Brain microvascular endothelial cell (primary cell): ENCODE measurements around the gene CHD9.

ENCODE experiments used
- DNase-seq: peaks from one replicate; pipeline ENCODE4 v3.0.0-alpha.2; 2020
- H3K27ac ChIP-seq: fragments of 250-450 bp; sonication (Bioruptor Pico); 2 replicates; pipeline ENCODE4 v1.5.1; 2020; ENCODE audit warnings: mild to moderate bottlenecking, moderate library complexity
- H3K27me3 ChIP-seq: fragments of 250-450 bp; sonication (Bioruptor Pico); replicated peaks from 2 replicates; pipeline ENCODE4 v1.5.1; 2020; ENCODE audit warnings: mild to moderate bottlenecking
- H3K36me3 ChIP-seq: fragments of 250-450 bp; sonication (Bioruptor Pico); replicated peaks from 2 replicates; pipeline ENCODE4 v1.5.1; 2020; ENCODE audit warnings: mild to moderate bottlenecking
- H3K4me3 ChIP-seq: 2 replicates; pipeline ENCODE4 v1.5.1; 2011; ENCODE audit warnings: low read depth, mild to moderate bottlenecking, control low read depth, low read length, moderate library complexity
- in situ Hi-C: cut with HindIII; loops from 2 replicates; pipeline ENCODE4 v1.10.0; 2017; ENCODE audit warnings: low sequenced_read_pairs, low pct_ligation_motif_present
- TF ChIP-seq, protein P1 (sequence below): IDR thresholded peaks from 2 replicates; pipeline ENCODE4 v1.5.1; 2011; ENCODE audit warnings: low read depth, mild to moderate bottlenecking, moderate library complexity, low read length, control low read depth, inconsistent platforms; ENCODE audit errors: missing control alignments

CHD9 gene

DNA sequence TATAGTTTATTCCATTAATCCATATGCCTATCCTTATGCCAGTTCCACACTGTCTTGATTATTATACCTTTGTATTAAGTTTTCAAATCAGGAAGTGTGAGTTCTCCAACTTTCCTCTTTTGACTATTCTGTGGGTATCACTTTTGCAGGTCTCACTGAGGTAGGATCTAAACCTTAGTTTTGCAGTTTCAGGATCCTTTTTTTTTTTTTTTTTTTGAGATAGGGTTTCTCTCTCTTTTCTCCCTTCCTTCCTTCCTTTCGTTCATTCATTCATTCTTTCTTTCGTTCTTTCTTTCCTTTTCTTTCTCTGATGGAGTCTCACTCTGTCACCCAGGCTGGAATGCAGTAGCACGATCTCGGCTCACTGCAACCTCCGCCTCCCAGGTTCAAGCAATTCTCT, 71.6 kb downstream of the CHD9 start:
- TF ChIP-seq, protein P1, sequence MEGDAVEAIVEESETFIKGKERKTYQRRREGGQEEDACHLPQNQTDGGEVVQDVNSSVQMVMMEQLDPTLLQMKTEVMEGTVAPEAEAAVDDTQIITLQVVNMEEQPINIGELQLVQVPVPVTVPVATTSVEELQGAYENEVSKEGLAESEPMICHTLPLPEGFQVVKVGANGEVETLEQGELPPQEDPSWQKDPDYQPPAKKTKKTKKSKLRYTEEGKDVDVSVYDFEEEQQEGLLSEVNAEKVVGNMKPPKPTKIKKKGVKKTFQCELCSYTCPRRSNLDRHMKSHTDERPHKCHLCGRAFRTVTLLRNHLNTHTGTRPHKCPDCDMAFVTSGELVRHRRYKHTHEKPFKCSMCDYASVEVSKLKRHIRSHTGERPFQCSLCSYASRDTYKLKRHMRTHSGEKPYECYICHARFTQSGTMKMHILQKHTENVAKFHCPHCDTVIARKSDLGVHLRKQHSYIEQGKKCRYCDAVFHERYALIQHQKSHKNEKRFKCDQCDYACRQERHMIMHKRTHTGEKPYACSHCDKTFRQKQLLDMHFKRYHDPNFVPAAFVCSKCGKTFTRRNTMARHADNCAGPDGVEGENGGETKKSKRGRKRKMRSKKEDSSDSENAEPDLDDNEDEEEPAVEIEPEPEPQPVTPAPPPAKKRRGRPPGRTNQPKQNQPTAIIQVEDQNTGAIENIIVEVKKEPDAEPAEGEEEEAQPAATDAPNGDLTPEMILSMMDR, result no peak
- Histone ChIP-seq H3K27ac (no peak overlapping the region), H3K4me3 (no peak overlapping the region), H3K36me3 (no peaks in the 10 kb centered on the region), H3K27me3 (no peaks in the 10 kb centered on the region)
- in situ Hi-C loops, result no loop called here
- no peak for DNase-seq

- Histone ChIP-seq H3K27ac (peak overlapping the region; percentile 86), H3K4me3 (peak overlapping the region; percentile 68), H3K27me3 (no peaks in the 10 kb centered on the region), H3K36me3 (no peaks in the 10 kb centered on the region)
- TF ChIP-seq, protein P1, result no peak
- peak; percentile 53 for DNase-seq
- in situ Hi-C loops, result no loop called here
Observed at GRCh38 chr16:53129281-53130158, 74.7 kb downstream of the CHD9 start.

DNA sequence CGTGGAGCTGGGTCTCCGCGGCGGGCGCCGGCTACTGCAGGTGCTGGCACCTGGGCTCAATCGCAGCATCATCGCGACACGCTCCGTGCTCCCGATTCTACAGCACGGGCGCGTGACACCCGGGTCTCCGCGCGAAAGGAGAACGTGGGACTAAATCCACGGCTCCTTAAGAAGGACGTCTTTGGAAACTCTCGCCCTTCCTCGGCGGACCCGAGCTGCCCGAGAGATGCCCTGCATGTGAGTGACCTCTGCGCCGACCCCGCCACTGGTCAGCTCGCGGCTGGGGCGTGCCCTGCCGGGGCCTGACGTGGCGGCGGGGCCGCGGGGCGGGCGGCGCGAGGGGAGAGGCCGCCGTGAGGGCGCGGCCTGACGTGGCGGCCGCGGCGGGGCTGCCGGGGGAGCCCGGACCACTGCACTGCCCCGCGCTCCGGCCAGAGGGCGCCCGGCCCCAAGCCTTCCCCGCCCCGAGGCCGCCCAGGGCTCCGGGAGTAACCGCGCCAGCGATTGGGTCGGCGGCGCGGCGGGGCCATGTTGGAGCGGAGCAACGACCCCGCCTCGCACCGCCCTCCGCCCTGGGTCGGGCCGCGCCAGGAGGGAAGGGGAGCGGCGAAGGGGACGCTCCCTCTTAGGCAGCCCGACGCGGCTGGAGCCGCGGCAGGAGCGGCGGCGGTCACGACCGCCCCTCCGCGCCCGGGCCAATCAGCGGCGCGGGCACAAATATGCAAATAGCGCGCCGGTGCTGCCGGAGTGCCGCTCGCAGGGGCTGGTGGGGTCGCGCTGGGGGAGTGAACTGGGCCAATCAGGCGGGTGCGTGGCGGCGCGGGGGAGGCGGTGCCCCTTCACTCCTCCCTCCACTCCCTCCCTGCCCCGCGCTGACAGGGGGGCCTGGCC, 75.6 kb downstream of the CHD9 start:
- peak; percentile 90 for DNase-seq
- Histone ChIP-seq H3K4me3 (peak overlapping the region; percentile 81), H3K27ac (peak overlapping the region; percentile 86), H3K36me3 (no peaks in the 10 kb centered on the region), H3K27me3 (no peaks in the 10 kb centered on the region)
- TF ChIP-seq, protein P1, result peak; percentile 49
- in situ Hi-C loops, result no loop called here

DNA sequence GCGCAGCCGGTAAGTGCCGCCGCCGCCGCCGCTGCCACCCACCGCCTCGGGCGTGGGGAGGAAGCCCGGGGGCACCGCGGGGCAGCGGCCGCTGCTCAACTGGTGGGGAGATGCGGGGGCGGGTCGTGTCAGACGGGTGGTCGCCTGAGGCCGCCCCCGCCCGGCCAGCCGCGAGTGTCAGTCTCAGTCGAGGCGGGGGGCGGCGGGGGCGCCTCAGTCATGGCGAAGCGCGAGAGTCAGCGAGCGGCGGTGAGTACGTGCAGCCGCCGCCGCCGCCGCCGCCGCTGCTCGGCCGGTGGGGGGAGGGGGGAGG, 76.2 kb downstream of the CHD9 start:
- Histone ChIP-seq H3K36me3 (no peaks in the 10 kb centered on the region), H3K4me3 (peak overlapping the region; percentile 81), H3K27ac (peak overlapping the region; percentile 86), H3K27me3 (no peaks in the 10 kb centered on the region)
- TF ChIP-seq, protein P1, result no peak
- DNase-seq, result no peak
- in situ Hi-C loops, result no loop called here

DNA sequence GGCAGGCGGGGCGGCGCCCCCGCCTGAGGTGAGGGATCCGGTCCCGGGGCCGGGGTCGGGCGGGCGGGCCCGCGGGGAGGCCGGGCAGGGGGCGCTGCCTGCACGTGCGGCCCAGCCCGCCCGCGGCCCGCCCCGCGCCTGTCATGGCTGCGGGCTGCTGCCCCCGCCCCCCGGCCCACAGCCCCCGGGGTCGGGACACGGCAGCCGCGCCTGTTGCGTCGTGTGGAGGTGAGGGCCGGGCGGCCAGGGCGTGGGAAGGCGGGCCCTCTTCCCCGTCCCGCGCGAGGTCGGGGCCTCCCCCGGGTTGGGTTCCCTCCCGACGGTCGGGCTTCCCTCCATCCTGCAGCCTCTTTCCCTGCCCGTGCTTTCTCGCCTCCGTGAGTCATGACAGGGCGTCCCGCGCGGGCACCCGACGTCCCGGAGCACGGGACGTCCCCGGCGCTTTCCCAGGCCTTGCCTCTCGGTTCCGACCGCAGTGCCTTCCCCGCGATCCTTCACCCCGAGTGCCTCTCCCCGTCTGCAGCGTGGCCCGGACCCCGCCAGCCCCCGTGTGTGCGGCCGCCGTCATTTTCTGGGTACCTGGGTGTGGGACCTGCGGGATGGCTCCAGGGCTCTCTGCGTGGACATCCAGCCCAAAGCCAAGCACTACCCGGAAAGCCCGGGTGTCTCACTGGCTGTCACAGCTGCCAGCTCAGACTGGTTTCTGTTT, 76.7 kb downstream of the CHD9 start:
- H3K36me3 ChIP-seq, result no peaks in the 10 kb centered on the region
- peak overlapping the region; percentile 81 for H3K4me3 ChIP-seq
- no peak for DNase-seq
- in situ Hi-C loops, result no loop called here
- no peaks in the 10 kb centered on the region for H3K27me3 ChIP-seq
- peak overlapping the region; percentile 71 for H3K27ac ChIP-seq
- TF ChIP-seq, protein P1, result no peak
